Karpas-422 (cell line): ENCODE data around the gene UMAD1. TPM values are rescaled to one million over a fixed set of nuclear protein-coding genes. Genes with fewer than 3 reads are reported as not detected.

Experiments used
- DNase-seq: peaks from one replicate; pipeline ENCODE4 v3.0.0-alpha.2; 2015
- H2AFZ ChIP-seq: fragments of 200-600 bp; sonication (generic); 2 replicates; pipeline ENCODE4 v1.6.1; 2014; ENCODE audit warnings: antibody characterized with exemption, low read length, mixed read lengths
- H3K27ac ChIP-seq: fragments of 200-600 bp; sonication (generic); 2 replicates; pipeline ENCODE4 v1.5.1; 2014; ENCODE audit warnings: mild to moderate bottlenecking, low read length, moderate library complexity
- H3K27me3 ChIP-seq: fragments of 200-600 bp; sonication (generic); 2 replicates; pipeline ENCODE4 v1.6.1; 2014; ENCODE audit warnings: low read length, mixed read lengths
- H3K36me3 ChIP-seq: fragments of 200-600 bp; sonication (generic); 2 replicates; pipeline ENCODE4 v1.6.1; 2014; ENCODE audit warnings: low read length, mixed read lengths; ENCODE audit not compliant: insufficient read depth
- H3K4me1 ChIP-seq: fragments of 200-600 bp; sonication (generic); 2 replicates; pipeline ENCODE4 v1.6.1; 2014; ENCODE audit warnings: mild to moderate bottlenecking, low read length, mixed read lengths
- H3K4me2 ChIP-seq: fragments of 200-600 bp; sonication (generic); 2 replicates; pipeline ENCODE4 v1.6.1; 2014; ENCODE audit warnings: low read length, low read depth, mild to moderate bottlenecking; ENCODE audit not compliant: poor library complexity, severe bottlenecking
- H3K4me3 ChIP-seq: fragments of 200-600 bp; sonication (generic); 2 replicates; pipeline ENCODE4 v1.5.1; 2014; ENCODE audit warnings: mild to moderate bottlenecking, antibody characterized with exemption, low read length, mixed read lengths
- H3K79me2 ChIP-seq: fragments of 200-600 bp; sonication (generic); 2 replicates; pipeline ENCODE4 v1.6.1; 2014; ENCODE audit warnings: mild to moderate bottlenecking, low read length, mixed read lengths
- H3K9ac ChIP-seq: fragments of 200-600 bp; sonication (generic); 2 replicates; pipeline ENCODE4 v1.6.0; 2014; ENCODE audit warnings: low read length
- H3K9me2 ChIP-seq: fragments of 200-600 bp; sonication (generic), shearing (Covaris generic); replicated peaks from 2 replicates; pipeline ENCODE4 v1.6.0; 2014; ENCODE audit warnings: mild to moderate bottlenecking, low read length, moderate library complexity; ENCODE audit not compliant: insufficient read depth
- H3K9me3 ChIP-seq: fragments of 300-700, 200-600 bp; sonication (generic); 2 replicates; pipeline ENCODE4 v1.6.1; 2014; ENCODE audit warnings: low read length, mixed read lengths
- H4K20me1 ChIP-seq: fragments of 200-600 bp; sonication (generic); 2 replicates; pipeline ENCODE4 v1.6.1; 2014; ENCODE audit warnings: mild to moderate bottlenecking, antibody characterized with exemption, low read length, low read depth; ENCODE audit not compliant: insufficient read depth
- total RNA-seq: library from RNA; depleted of rRNA; stranded (reverse); fragments of >200 nt; shearing (Covaris generic); gene quantifications from 2 replicates; pipeline ENCODE4 v1.2.3, GENCODE V29; 2014; ENCODE audit warnings: low replicate concordance

The UMAD1 gene
- total RNA-seq, 1 experiment from 2014 or later: 15.2 TPM

DNA sequence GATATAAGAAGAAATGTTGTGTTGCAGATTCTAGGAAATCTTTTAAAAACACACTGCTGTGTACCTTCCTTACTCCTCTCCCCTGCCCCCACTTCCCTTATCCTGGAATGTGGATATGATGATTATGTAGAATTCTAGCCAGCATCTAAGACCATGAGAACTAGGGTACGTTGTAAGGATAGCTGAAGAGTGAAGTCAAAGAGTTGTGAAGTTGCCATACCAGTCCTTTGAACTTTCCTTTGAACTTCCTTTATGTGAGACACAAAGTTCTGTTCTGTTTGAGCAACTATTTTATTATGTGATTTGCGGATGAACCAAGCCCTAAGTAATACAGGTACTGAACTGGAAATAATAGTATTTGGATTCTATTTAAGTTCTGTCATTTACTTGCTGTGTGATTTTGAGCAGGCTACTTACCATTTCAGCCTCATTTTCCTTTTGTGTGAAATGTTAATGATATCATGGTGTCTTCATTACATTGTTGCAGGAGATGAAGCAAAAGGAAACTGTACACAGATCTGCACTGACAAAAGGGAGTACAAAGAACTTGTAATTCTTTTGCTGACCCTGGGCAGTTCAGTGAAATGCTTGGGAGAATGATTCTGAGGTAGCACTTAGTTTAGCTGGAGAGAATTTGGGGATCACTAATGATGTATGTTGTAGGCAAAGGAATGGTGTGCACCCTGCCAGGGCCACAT, 46.4 kb downstream of the UMAD1 start:
- Histone ChIP-seq H2AFZ (no peak overlapping the region), H3K4me1 (peaks cover 9% of the 10 kb centered on the region), H3K79me2 (peaks cover 3% of the 10 kb centered on the region; the same call in 1 of the 2 replicates), H3K27me3 (no peaks in the 10 kb centered on the region), H3K4me2 (no peak overlapping the region), H3K4me3 (no peak overlapping the region), H3K9me3 (no peaks in the 10 kb centered on the region), H3K36me3 (no peaks in the 10 kb centered on the region), H3K9ac (no peak overlapping the region), H3K27ac (no peak overlapping the region), H4K20me1 (0 out of 2 replicates have a peak, but pooled peaks cover 4% of the 10 kb centered on the region), H3K9me2 (no peaks in the 10 kb centered on the region)
- no peak for DNase-seq

DNA sequence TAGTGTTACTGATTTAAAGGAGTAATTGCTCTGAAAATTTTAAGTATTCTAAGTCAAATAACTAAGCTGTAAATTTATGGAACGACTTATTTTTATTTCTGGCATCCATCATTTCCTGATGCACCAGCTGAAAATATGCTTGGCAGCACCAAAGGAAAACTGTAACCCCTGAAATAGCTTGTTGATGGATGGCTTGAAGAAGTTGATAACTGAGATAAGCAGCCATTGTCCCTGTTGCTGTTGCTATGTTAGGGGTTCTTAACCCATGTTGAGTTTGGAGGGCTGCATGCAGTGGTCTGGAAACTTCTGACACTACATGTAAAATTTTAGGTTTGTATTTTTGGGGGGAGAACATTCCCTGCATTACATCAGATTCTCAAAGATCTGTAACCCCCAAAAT, 47.2 kb downstream of the UMAD1 start:
- Histone ChIP-seq H2AFZ (no peak overlapping the region), H3K9me3 (no peaks in the 10 kb centered on the region), H3K9me2 (no peaks in the 10 kb centered on the region), H3K4me3 (no peak overlapping the region), H3K27ac (no peak overlapping the region), H3K4me1 (peaks cover 8% of the 10 kb centered on the region; the same call in 1 of the 2 replicates), H3K79me2 (no peaks in the 10 kb centered on the region), H3K9ac (no peak overlapping the region), H3K36me3 (no peaks in the 10 kb centered on the region), H3K27me3 (no peaks in the 10 kb centered on the region), H4K20me1 (0 out of 2 replicates have a peak, but pooled peaks cover 4% of the 10 kb centered on the region), H3K4me2 (no peak overlapping the region)
- DNase-seq: no peak

DNA sequence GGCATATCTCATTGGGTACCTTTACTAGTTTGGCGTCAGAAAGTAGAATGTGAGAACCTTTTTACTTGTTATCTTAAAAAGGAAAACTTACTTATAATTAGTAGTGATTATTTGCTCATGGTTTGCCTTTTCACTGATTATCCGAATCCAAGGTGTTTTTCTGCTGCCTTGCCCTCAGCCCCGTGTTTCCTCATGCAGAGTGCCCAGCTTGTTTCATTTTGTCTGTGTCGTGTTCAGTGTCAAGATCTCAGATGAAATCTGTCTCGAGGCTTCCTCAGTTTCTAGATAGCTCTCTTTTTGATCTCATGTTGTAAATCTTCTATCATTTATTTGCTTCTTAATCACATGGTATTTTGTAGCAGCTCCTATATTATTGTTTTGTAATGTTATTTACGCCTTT, 47.8 kb downstream of the UMAD1 start:
- Histone ChIP-seq H3K27ac (no peak overlapping the region), H3K9me2 (no peaks in the 10 kb centered on the region), H3K4me3 (no peak overlapping the region), H3K79me2 (no peaks in the 10 kb centered on the region), H3K27me3 (no peaks in the 10 kb centered on the region), H3K4me2 (peak overlapping the region; percentile 9), H3K36me3 (no peaks in the 10 kb centered on the region), H4K20me1 (0 out of 2 replicates have a peak, but pooled peaks cover 4% of the 10 kb centered on the region), H2AFZ (no peak overlapping the region), H3K4me1 (peaks cover 8% of the 10 kb centered on the region; the same call in 1 of the 2 replicates), H3K9me3 (no peaks in the 10 kb centered on the region), H3K9ac (no peak overlapping the region)
- no peak for DNase-seq

DNA sequence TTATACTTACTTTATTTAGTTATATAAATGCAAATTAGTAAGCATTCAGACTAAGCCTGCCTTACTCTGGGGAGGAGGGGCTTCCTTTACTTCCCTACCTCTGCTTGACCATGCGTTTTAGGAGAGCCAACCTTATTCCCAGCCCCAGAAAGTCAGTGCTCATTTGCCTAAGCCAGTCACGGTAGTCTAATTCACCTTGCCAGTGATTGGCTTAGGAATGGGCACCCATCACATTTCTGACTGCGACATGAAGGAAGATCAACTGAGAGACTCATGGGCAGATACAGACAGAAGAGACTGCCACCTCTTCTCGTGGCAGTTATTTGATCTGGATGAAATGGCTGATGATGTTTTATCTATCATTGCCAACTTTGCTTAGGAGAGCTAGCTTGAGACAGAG, 48.4 kb downstream of the UMAD1 start:
- Histone ChIP-seq H3K9me3 (no peaks in the 10 kb centered on the region), H2AFZ (no peak overlapping the region), H3K9me2 (no peaks in the 10 kb centered on the region), H3K27ac (no peak overlapping the region), H4K20me1 (0 out of 2 replicates have a peak, but pooled peaks cover 4% of the 10 kb centered on the region), H3K9ac (no peak overlapping the region), H3K27me3 (no peaks in the 10 kb centered on the region), H3K4me2 (no peak overlapping the region), H3K4me3 (no peak overlapping the region), H3K36me3 (no peaks in the 10 kb centered on the region), H3K79me2 (no peaks in the 10 kb centered on the region), H3K4me1 (peaks cover 8% of the 10 kb centered on the region; the same call in 1 of the 2 replicates)
- no peak for DNase-seq

DNA sequence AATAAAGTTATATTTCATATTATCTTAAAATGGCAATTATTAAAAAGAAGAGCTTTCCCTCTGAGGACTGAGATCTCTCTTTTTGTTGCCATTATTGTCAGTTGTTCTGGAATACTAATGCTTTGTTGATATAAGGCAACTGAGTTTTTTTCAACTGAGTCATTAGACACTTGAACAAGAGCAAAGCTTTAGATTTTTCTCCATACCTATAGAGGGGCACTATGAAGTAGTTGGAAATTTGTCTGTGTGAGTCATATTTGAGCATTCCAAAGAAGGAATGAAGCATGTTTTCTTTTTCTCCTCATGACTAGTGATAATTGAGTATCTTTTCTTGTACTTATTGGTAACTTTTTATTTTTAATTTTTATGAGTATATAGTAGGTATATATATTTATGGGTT, 53.3 kb downstream of the UMAD1 start:
- no peak overlapping the region for H3K4me2 ChIP-seq
- H3K9me2 ChIP-seq: no peaks in the 10 kb centered on the region
- no peaks in the 10 kb centered on the region for H3K27me3 ChIP-seq
- H3K9me3 ChIP-seq: no peaks in the 10 kb centered on the region
- H3K27ac ChIP-seq: no peak overlapping the region
- H3K4me1 ChIP-seq: 0 out of 2 replicates have a peak, but pooled peaks cover 3% of the 10 kb centered on the region
- DNase-seq: no peak
- H3K9ac ChIP-seq: no peak overlapping the region
- H3K4me3 ChIP-seq: no peak overlapping the region
- no peaks in the 10 kb centered on the region for H4K20me1 ChIP-seq
- H3K79me2 ChIP-seq: no peaks in the 10 kb centered on the region
- H2AFZ ChIP-seq: no peak overlapping the region
- no peaks in the 10 kb centered on the region for H3K36me3 ChIP-seq

DNA sequence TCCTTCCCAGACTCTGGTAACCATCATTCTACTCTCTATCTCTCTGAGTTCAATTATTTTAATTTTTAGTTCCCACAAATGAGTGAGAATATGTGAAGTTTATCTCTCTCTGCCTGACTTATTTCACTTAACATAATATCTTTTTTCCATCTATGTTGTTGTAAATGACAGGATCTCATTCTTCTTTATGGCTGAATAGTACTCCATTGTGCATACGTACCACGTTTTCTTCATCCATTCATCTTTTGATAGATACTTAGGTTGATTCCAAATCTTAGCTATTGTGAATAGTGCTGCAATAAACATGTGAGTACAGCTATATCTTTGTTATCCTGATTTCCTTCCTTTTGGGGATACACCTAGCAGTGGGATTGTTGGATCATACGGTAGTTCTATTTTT, 54.0 kb downstream of the UMAD1 start:
- no peak for DNase-seq
- Histone ChIP-seq H3K79me2 (no peaks in the 10 kb centered on the region), H3K9me2 (no peaks in the 10 kb centered on the region), H3K27ac (no peak overlapping the region), H3K4me3 (no peak overlapping the region), H3K9ac (no peak overlapping the region), H3K36me3 (no peaks in the 10 kb centered on the region), H3K27me3 (no peaks in the 10 kb centered on the region), H3K4me2 (no peak overlapping the region), H3K9me3 (no peaks in the 10 kb centered on the region), H2AFZ (no peak overlapping the region), H3K4me1 (no peaks in the 10 kb centered on the region), H4K20me1 (no peaks in the 10 kb centered on the region)

DNA sequence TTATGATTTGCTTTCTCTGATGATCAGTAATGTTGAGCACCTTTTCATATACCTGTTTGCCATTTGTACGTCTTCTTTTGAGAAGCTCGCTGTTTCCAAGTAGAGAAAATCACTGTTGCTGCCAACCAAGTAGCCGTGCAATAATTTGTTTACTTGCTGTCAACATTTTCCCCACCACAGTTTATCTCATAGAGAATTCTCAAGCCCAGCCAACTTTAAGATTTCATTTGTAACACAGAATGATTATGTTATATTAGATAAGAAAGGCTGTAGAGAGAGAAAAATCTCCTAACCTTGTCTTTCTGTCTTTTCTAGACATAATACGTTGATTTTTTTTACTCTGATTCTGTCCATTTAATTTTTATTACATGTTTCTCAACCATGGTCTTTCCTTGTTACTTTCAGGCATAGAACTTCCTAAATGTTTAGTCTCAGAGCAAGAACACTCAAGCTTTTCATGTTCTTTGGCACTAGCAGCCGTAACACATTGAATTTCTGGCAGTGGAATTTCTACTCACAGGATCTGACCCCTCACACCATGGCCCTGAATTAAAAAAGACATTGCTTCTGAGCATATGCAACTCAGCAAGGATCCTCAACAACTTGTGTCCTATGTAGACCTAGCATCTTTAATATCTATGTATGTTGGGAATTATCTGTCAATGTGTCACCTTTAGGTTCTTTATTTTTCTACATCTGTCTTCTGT, 54.7 kb downstream of the UMAD1 start:
- Histone ChIP-seq H3K9me2 (no peaks in the 10 kb centered on the region), H3K36me3 (no peaks in the 10 kb centered on the region), H2AFZ (no peak overlapping the region), H3K9ac (no peak overlapping the region), H3K9me3 (no peaks in the 10 kb centered on the region), H4K20me1 (no peaks in the 10 kb centered on the region; the same call in 1 of the 2 replicates), H3K4me3 (no peak overlapping the region), H3K27ac (no peak overlapping the region), H3K79me2 (no peaks in the 10 kb centered on the region), H3K27me3 (no peaks in the 10 kb centered on the region), H3K4me2 (no peak overlapping the region), H3K4me1 (no peaks in the 10 kb centered on the region)
- DNase-seq: no peak

DNA sequence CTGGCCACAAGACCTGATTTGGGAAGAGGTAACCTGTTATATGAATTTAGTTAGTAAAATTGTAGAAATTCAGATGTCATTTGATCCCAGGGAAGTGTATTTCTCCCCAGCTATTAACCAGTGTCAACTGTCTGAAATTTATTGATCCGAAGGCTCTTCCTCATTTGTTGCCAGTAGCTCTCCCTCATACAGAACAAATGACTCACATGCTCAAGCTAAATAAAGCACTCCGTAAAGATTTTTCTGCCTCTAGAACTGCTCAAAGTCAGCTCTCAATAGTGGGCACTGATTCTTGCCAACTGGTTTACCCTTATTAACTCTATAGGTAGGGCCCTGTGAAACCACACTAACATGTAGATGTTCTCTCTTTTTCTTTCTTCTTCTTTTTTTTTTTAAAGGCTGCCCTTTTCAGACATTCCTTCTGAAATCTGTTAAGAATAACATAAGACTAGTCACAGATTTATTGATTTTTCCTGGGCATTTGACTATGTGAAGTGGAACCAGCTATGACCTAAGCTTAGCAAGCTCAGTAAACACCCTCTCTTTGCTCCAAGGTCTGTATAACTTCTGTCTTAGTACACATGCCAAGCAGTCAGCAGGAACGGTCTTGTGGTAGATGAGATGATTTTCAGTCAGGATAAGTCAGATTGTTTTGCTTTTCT, 56.0 kb downstream of the UMAD1 start:
- H3K9ac ChIP-seq: no peak overlapping the region
- H3K4me2 ChIP-seq: no peak overlapping the region
- no peak for DNase-seq
- no peaks in the 10 kb centered on the region for H3K9me2 ChIP-seq
- H3K4me1 ChIP-seq: no peaks in the 10 kb centered on the region
- H3K9me3 ChIP-seq: no peaks in the 10 kb centered on the region
- no peak overlapping the region for H3K27ac ChIP-seq
- no peak overlapping the region for H2AFZ ChIP-seq
- H3K4me3 ChIP-seq: no peak overlapping the region
- H3K79me2 ChIP-seq: no peaks in the 10 kb centered on the region
- no peaks in the 10 kb centered on the region for H3K27me3 ChIP-seq
- no peaks in the 10 kb centered on the region for H3K36me3 ChIP-seq
- H4K20me1 ChIP-seq: peaks cover 4% of the 10 kb centered on the region; the same call in 1 of the 2 replicates
